HUES64 (cell line): Measurements from ENCODE around the gene AFM.

Source experiments
- H3K27ac ChIP-seq: 2 replicates; pipeline ENCODE4 v1.7.0; 2013; ENCODE audit warnings: low read depth, low read length, inconsistent platforms
- H3K27me3 ChIP-seq: 2 replicates; pipeline ENCODE4 v1.6.1; 2013; ENCODE audit warnings: mild to moderate bottlenecking, low read length; ENCODE audit not compliant: insufficient read depth
- H3K36me3 ChIP-seq: 2 replicates; pipeline ENCODE4 v1.6.1; 2013; ENCODE audit warnings: mild to moderate bottlenecking, low read length; ENCODE audit not compliant: insufficient read depth
- H3K4me1 ChIP-seq: 2 replicates; pipeline ENCODE4 v1.6.1; 2013; ENCODE audit warnings: mild to moderate bottlenecking, low read length, moderate library complexity; ENCODE audit not compliant: insufficient read depth
- H3K4me3 ChIP-seq: 2 replicates; pipeline ENCODE4 v1.5.1; 2013; ENCODE audit warnings: mild to moderate bottlenecking, low read length, moderate library complexity
- H3K9ac ChIP-seq: 2 replicates; pipeline ENCODE4 v1.6.1; 2013; ENCODE audit warnings: mild to moderate bottlenecking, low read depth, low read length
- H3K9me3 ChIP-seq: 2 replicates; pipeline ENCODE4 v1.6.1; 2013; ENCODE audit warnings: low read depth, low read length; ENCODE audit not compliant: insufficient read depth
- WGBS: fragments of 150-250, 120-280 bp; methylation state at CpG from one replicate; pipeline ENCODE4 v1.1.7; 2013; ENCODE audit warnings: missing lambda C conversion rate; 5-methylcytosine and 5-hydroxymethylcytosine counted together

AFM gene

GRCh38 chr4:73439445-73439844, 42.1 kb upstream of the AFM start:
- H3K4me1 ChIP-seq, result no peaks in the 10 kb centered on the region
- no peaks in the 10 kb centered on the region for H3K36me3 ChIP-seq
- no peaks in the 10 kb centered on the region for H3K27me3 ChIP-seq
- no peak overlapping the region for H3K4me3 ChIP-seq
- no CpG with 5 or more reads among the region's 2 CpGs for WGBS
- no peak overlapping the region for H3K27ac ChIP-seq
- H3K9me3 ChIP-seq, result no peaks in the 10 kb centered on the region
- H3K9ac ChIP-seq, result no peak overlapping the region

- Histone ChIP-seq H3K27ac (no peak overlapping the region), H3K9ac (no peak overlapping the region), H3K36me3 (no peaks in the 10 kb centered on the region), H3K4me1 (no peaks in the 10 kb centered on the region), H3K9me3 (no peaks in the 10 kb centered on the region), H3K4me3 (no peak overlapping the region), H3K27me3 (no peaks in the 10 kb centered on the region)
- WGBS, result 95% methylated on average over 3 of the region's 3 CpGs
These were observed 41.6 kb upstream of the AFM start for GRCh38 chr4:73439991-73440390.

GRCh38 chr4:73440653-73441052, 40.9 kb upstream of the AFM start:
- H3K27me3 ChIP-seq, result no peaks in the 10 kb centered on the region
- H3K27ac ChIP-seq, result no peak overlapping the region
- H3K4me1 ChIP-seq, result no peaks in the 10 kb centered on the region
- H3K9me3 ChIP-seq, result no peaks in the 10 kb centered on the region
- 95% methylated on average over 3 of the region's 3 CpGs for WGBS
- no peaks in the 10 kb centered on the region for H3K36me3 ChIP-seq
- H3K9ac ChIP-seq, result no peak overlapping the region
- no peak overlapping the region for H3K4me3 ChIP-seq

GRCh38 chr4:73442275-73442674, 39.3 kb upstream of the AFM start:
- no peaks in the 10 kb centered on the region for H3K9me3 ChIP-seq
- H3K4me1 ChIP-seq, result peaks cover 3% of the 10 kb centered on the region; the same call in 1 of the 2 replicates
- no peak overlapping the region for H3K27ac ChIP-seq
- H3K9ac ChIP-seq, result no peak overlapping the region
- no peak overlapping the region for H3K4me3 ChIP-seq
- no peaks in the 10 kb centered on the region for H3K27me3 ChIP-seq
- no peaks in the 10 kb centered on the region for H3K36me3 ChIP-seq
- WGBS, result 90% methylated on average over 5 of the region's 5 CpGs

GRCh38 chr4:73443224-73443623, 38.3 kb upstream of the AFM start:
- Histone ChIP-seq H3K4me3 (no peak overlapping the region), H3K9me3 (no peaks in the 10 kb centered on the region), H3K4me1 (peaks cover 3% of the 10 kb centered on the region; the same call in 1 of the 2 replicates), H3K27me3 (no peaks in the 10 kb centered on the region), H3K36me3 (no peaks in the 10 kb centered on the region), H3K9ac (no peak overlapping the region), H3K27ac (no peak overlapping the region)
- WGBS, result 87% methylated on average over 2 of the region's 3 CpGs

- Histone ChIP-seq H3K36me3 (no peaks in the 10 kb centered on the region), H3K9ac (no peak overlapping the region), H3K4me1 (peaks cover 24% of the 10 kb centered on the region), H3K27me3 (no peaks in the 10 kb centered on the region), H3K27ac (no peak overlapping the region), H3K4me3 (no peak overlapping the region), H3K9me3 (no peaks in the 10 kb centered on the region)
- 87% methylated on average over 6 of the region's 7 CpGs for WGBS
These were observed 35.9 kb upstream of the AFM start for GRCh38 chr4:73445383-73446335.

- Histone ChIP-seq H3K36me3 (no peaks in the 10 kb centered on the region), H3K9me3 (no peaks in the 10 kb centered on the region), H3K9ac (no peak overlapping the region), H3K27ac (no peak overlapping the region), H3K4me1 (peaks cover 32% of the 10 kb centered on the region), H3K27me3 (no peaks in the 10 kb centered on the region), H3K4me3 (no peak overlapping the region)
- 64% methylated on average over 2 of the region's 4 CpGs for WGBS
These were observed 35.1 kb upstream of the AFM start for GRCh38 chr4:73446336-73446938.

GRCh38 chr4:73447671-73448070, 33.9 kb upstream of the AFM start:
- 95% methylated on average over 3 of the region's 4 CpGs for WGBS
- Histone ChIP-seq H3K27me3 (peaks cover 4% of the 10 kb centered on the region; the same call in 1 of the 2 replicates), H3K36me3 (no peaks in the 10 kb centered on the region), H3K4me3 (no peak overlapping the region), H3K9ac (no peak overlapping the region), H3K4me1 (peaks cover 44% of the 10 kb centered on the region), H3K27ac (no peak overlapping the region), H3K9me3 (no peaks in the 10 kb centered on the region)

- H3K9me3 ChIP-seq, result no peaks in the 10 kb centered on the region
- peaks cover 54% of the 10 kb centered on the region for H3K4me1 ChIP-seq
- H3K36me3 ChIP-seq, result no peaks in the 10 kb centered on the region
- no peak overlapping the region for H3K9ac ChIP-seq
- H3K27ac ChIP-seq, result no peak overlapping the region
- H3K4me3 ChIP-seq, result no peak overlapping the region
- 97% methylated on average over 4 of the region's 4 CpGs for WGBS
- H3K27me3 ChIP-seq, result peaks cover 4% of the 10 kb centered on the region; the same call in 1 of the 2 replicates
These were observed 32.9 kb upstream of the AFM start for GRCh38 chr4:73448448-73449203.

- no peak overlapping the region for H3K4me3 ChIP-seq
- H3K36me3 ChIP-seq, result no peaks in the 10 kb centered on the region
- H3K9ac ChIP-seq, result peak overlapping the region; percentile 42; the same call in 1 of the 2 replicates
- 50% methylated on average over 9 of the region's 9 CpGs for WGBS
- peaks cover 69% of the 10 kb centered on the region for H3K4me1 ChIP-seq
- peaks cover 4% of the 10 kb centered on the region; the same call in 1 of the 2 replicates for H3K27me3 ChIP-seq
- H3K27ac ChIP-seq, result peak overlapping the region; percentile 76
- H3K9me3 ChIP-seq, result no peaks in the 10 kb centered on the region
These were observed 31.0 kb upstream of the AFM start for GRCh38 chr4:73450398-73451004.
